HepG2 (cell line): Measurements from ENCODE around the gene ZMIZ1. TPM values are rescaled to one million over a fixed set of nuclear protein-coding genes. Genes with fewer than 3 reads are reported as not detected.

Experiments used
- HDAC6 ChIP-seq: fragments of 200-600 bp; sonication (generic); IDR thresholded peaks from 2 replicates; pipeline ENCODE4 v1.7.0; 2017; ENCODE audit warnings: mild to moderate bottlenecking, antibody characterized with exemption, low read length, low read depth
- HNRNPUL1 ChIP-seq: fragments of 200-400 bp; formaldehyde crosslinking; IDR thresholded peaks from 2 replicates; pipeline ENCODE4 v1.6.1; 2017; ENCODE audit warnings: low read depth, mild to moderate bottlenecking, low read length, moderate library complexity
- RARA ChIP-seq: IDR thresholded peaks from 2 replicates; pipeline ENCODE4 v1.6.1; 2016; ENCODE audit warnings: missing genetic modification reagents, missing compliant biosample characterization
- SMARCC2 ChIP-seq: fragments of 450-650 bp; IDR thresholded peaks from 2 replicates; pipeline ENCODE4 v1.6.1; 2017; ENCODE audit warnings: antibody characterized with exemption, mild to moderate bottlenecking
- ZHX2 ChIP-seq, 2 experiments: sonication (generic) in 1 of 2; formaldehyde crosslinking in 1 of 2; IDR thresholded peaks; 2 replicates each; pipeline versions ENCODE4 v1.6.1 to v1.9.0; 2014 to 2022; ENCODE audit warnings: antibody characterized with exemption in 1 of 2, borderline replicate concordance in 1 of 2, inconsistent platforms in 1 of 2, low read depth in 1 of 2, missing genetic modification reagents in 1 of 2
- ZNF12 ChIP-seq: sonication (generic); formaldehyde crosslinking; IDR thresholded peaks from 2 replicates; pipeline ENCODE4 v1.5.0; 2020; ENCODE audit warnings: missing genetic modification reagents
- ZNF275 ChIP-seq: sonication (generic); formaldehyde crosslinking; IDR thresholded peaks from 2 replicates; pipeline ENCODE4 v1.8.0; 2022; ENCODE audit warnings: missing genetic modification reagents, mild to moderate bottlenecking, inconsistent platforms, borderline replicate concordance
- ZNF451 ChIP-seq: sonication (generic); formaldehyde crosslinking; IDR thresholded peaks from 2 replicates; pipeline ENCODE4 v1.5.0; 2020; ENCODE audit warnings: mild to moderate bottlenecking, missing genetic modification reagents
- ZNF589 ChIP-seq: sonication (generic); formaldehyde crosslinking; conservative IDR thresholded peaks from 2 replicates; pipeline ENCODE4 v1.8.0; 2022; ENCODE audit warnings: mild to moderate bottlenecking, moderate library complexity, missing genetic modification reagents
- polyA plus RNA-seq, 8 experiments: library from polyadenylated mRNA; depleted of rRNA in 3 of 8; stranded (reverse) in 7 of 8; unstranded in 1 of 8; fragments of >200 nt; fragmentation: Illumina TruSeq in 4 of 8; extraction: Trizol in 4 of 8; gene quantifications; 2 replicates each; pipeline versions ENCODE4 v1.2.1 to v1.2.3, GENCODE V29; 2011 to 2016; ENCODE audit warnings: low read depth in 4 of 8, missing spikeins in 1 of 8, mixed read lengths in 1 of 8; ENCODE audit not compliant: insufficient read depth in 1 of 8
- total RNA-seq, 5 experiments: library from RNA; depleted of rRNA; stranded (reverse); fragments of >200 nt; fragmentation: Illumina TruSeq; extraction: Trizol; gene quantifications; 2 replicates each; pipeline ENCODE4 v1.2.3, GENCODE V29; 2016; ENCODE audit warnings: low read depth in 1 of 5
- TF ChIP-seq, protein P1 (sequence below): sonication (generic); formaldehyde crosslinking; IDR thresholded peaks from 2 replicates; pipeline ENCODE4 v1.4.0; 2020; ENCODE audit warnings: missing genetic modification reagents, borderline replicate concordance
- TF ChIP-seq, protein P2 (sequence below): IDR thresholded peaks from 2 replicates; pipeline ENCODE4 v1.6.1; 2012; ENCODE audit warnings: low read depth, low read length, improper control_type of control experiment
- TF ChIP-seq, protein P3 (sequence below): sonication (generic); formaldehyde crosslinking; IDR thresholded peaks from 2 replicates; pipeline ENCODE4 v1.5.1; 2020; ENCODE audit warnings: missing genetic modification reagents, mild to moderate bottlenecking, borderline replicate concordance

The ZMIZ1 gene
- total and polyA plus RNA-seq, 2 of the 13 experiments (the other 11 are each of a cell fraction or from before 2014, with no cell fraction given), result 5.3 to 10.2 TPM

GRCh38 chr10:79058899-79059841 is 9.6 kb upstream of the ZMIZ1 start (continued):
- TF ChIP-seq ZNF275, result 0 out of 2 replicates have a peak, but pooled peaks have one; percentile 66
- no peak for TF ChIP-seq ZHX2 (IDR thresholded peaks at IDR 0.05; ENCODE audit: low read depth)
- no peak for TF ChIP-seq ZHX2 (CRISPR knock-in tag; IDR thresholded peaks at IDR 0.05; ENCODE audit: borderline replicate concordance)
- no peak for TF ChIP-seq SMARCC2
- peak; percentile 73; the same call in 1 of the 2 replicates for TF ChIP-seq ZNF589 (CRISPR knock-in tag)
- 0 out of 2 replicates have a peak, but pooled peaks have one; percentile 65 for TF ChIP-seq ZNF451 (CRISPR knock-in tag)
- TF ChIP-seq, protein P1, sequence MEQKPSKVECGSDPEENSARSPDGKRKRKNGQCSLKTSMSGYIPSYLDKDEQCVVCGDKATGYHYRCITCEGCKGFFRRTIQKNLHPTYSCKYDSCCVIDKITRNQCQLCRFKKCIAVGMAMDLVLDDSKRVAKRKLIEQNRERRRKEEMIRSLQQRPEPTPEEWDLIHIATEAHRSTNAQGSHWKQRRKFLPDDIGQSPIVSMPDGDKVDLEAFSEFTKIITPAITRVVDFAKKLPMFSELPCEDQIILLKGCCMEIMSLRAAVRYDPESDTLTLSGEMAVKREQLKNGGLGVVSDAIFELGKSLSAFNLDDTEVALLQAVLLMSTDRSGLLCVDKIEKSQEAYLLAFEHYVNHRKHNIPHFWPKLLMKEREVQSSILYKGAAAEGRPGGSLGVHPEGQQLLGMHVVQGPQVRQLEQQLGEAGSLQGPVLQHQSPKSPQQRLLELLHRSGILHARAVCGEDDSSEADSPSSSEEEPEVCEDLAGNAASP (CRISPR knock-in tag), result peak; percentile 95; the same call in 1 of the 2 replicates
- TF ChIP-seq HDAC6, result no peak
- TF ChIP-seq, protein P2, sequence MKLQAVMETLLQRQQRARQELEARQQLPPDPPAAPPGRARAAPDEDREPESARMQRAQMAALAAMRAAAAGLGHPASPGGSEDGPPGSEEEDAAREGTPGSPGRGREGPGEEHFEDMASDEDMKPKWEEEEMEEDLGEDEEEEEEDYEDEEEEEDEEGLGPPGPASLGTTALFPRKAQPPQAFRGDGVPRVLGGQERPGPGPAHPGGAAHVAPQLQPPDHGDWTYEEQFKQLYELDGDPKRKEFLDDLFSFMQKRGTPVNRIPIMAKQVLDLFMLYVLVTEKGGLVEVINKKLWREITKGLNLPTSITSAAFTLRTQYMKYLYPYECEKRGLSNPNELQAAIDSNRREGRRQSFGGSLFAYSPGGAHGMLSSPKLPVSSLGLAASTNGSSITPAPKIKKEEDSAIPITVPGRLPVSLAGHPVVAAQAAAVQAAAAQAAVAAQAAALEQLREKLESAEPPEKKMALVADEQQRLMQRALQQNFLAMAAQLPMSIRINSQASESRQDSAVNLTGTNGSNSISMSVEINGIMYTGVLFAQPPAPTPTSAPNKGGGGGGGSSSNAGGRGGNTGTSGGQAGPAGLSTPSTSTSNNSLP, result peak; percentile 79
- TF ChIP-seq, protein P3, sequence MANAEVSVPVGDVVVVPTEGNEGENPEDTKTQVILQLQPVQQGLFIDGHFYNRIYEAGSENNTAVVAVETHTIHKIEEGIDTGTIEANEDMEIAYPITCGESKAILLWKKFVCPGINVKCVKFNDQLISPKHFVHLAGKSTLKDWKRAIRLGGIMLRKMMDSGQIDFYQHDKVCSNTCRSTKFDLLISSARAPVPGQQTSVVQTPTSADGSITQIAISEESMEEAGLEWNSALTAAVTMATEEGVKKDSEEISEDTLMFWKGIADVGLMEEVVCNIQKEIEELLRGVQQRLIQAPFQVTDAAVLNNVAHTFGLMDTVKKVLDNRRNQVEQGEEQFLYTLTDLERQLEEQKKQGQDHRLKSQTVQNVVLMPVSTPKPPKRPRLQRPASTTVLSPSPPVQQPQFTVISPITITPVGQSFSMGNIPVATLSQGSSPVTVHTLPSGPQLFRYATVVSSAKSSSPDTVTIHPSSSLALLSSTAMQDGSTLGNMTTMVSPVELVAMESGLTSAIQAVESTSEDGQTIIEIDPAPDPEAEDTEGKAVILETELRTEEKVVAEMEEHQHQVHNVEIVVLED, result no peak; the same call in 1 of the 2 replicates
- no peak for TF ChIP-seq HNRNPUL1
- peak; percentile 92 for TF ChIP-seq RARA (CRISPR knock-in tag)
- TF ChIP-seq ZNF12 (CRISPR knock-in tag), result peak; percentile 65; the same call in 1 of the 2 replicates
